Ascending aorta (tissue), 2 donors: ENCODE measurements around the gene SEC63. TPM values are rescaled to one million over a fixed set of nuclear protein-coding genes. Genes with fewer than 3 reads are reported as not detected.
"Not testable (repeated sequence)": the region's sequence is repeated elsewhere in the genome, so short reads cannot be mapped to it uniquely, and the experiment has no call there.

Experiments used
- DNase-seq, 2 donors: peaks; one replicate each; pipeline ENCODE4 v3.0.0-alpha.2; 2019; ENCODE audit warnings: low spot score in 2 of 2
- H3K27ac ChIP-seq, 2 donors: fragments of 200-600 bp; sonication (generic); one replicate each; pipeline ENCODE4 v1.5.1; 2016 to 2017; ENCODE audit warnings: mild to moderate bottlenecking in 1 of 2
- H3K27me3 ChIP-seq: fragments of 200-600 bp; sonication (generic); one replicate; pipeline ENCODE4 v1.5.1; 2017
- H3K36me3 ChIP-seq, 2 donors: fragments of 200-600 bp; sonication (generic); one replicate each; pipeline ENCODE4 v1.5.1; 2016
- H3K4me1 ChIP-seq, 2 donors: fragments of 200-600 bp; sonication (generic); one replicate each; pipeline ENCODE4 v1.5.1; 2016 to 2017; ENCODE audit warnings: mild to moderate bottlenecking in 1 of 2
- H3K4me3 ChIP-seq, 2 donors: fragments of 200-600 bp; sonication (generic); one replicate each; pipeline ENCODE4 v1.5.1; 2016 to 2017; ENCODE audit warnings: mild to moderate bottlenecking in 1 of 2
- H3K9me3 ChIP-seq, 2 donors: fragments of 200-600 bp; sonication (generic); one replicate each; pipeline ENCODE4 v1.5.1; 2016
- CTCF ChIP-seq, 3 experiments: fragments of 200-600 bp in 2 of 3; fragments of 450-650 bp in 1 of 3; sonication (generic) in 2 of 3; IDR thresholded peaks; one replicate each; pipeline ENCODE4 v1.5.1; 2016 to 2019; ENCODE audit warnings: antibody characterized with exemption in 3 of 3, mild to moderate bottlenecking in 1 of 3, moderate library complexity in 1 of 3
- intact Hi-C: fragments of 100-400 bp; cut with DNase I; formaldehyde crosslinking; loops from one replicate; pipeline ENCODE4 v1.15.1; 2023
- total RNA-seq: library from RNA; depleted of rRNA; stranded (reverse); fragments of >200 nt; gene quantifications from one replicate; pipeline ENCODE4 v1.1.0, GENCODE V29; 2016

The SEC63 gene
- total RNA-seq, 1 donor from 2014 or later, result 13.1 TPM

- Histone ChIP-seq H3K27ac (no peak overlapping the region), H3K9me3 (no peaks in the 10 kb centered on the region), H3K4me1 (no peaks in the 10 kb centered on the region), H3K27me3 (no peaks in the 10 kb centered on the region), H3K36me3 (no peaks in the 10 kb centered on the region), H3K4me3 (no peak overlapping the region)
- no peak for TF ChIP-seq CTCF (IDR thresholded peaks at IDR 0.05)
- intact Hi-C loops, result no loop called here
- no peak for DNase-seq
Observed at GRCh38 chr6:107970255-107970654, 12.2 kb upstream of the SEC63 start.

- no peak for DNase-seq
- intact Hi-C loops, result no loop called here
Observed at GRCh38 chr6:107968081-107968480, 10.1 kb upstream of the SEC63 start.

GRCh38 chr6:107965746-107966145 lies 7.7 kb upstream of the SEC63 start:
- intact Hi-C loops, result no loop called here
- H3K4me1 ChIP-seq, result no peaks in the 10 kb centered on the region
- no peaks in the 10 kb centered on the region for H3K9me3 ChIP-seq
- H3K27ac ChIP-seq, result no peak overlapping the region
- H3K4me3 ChIP-seq, result no peak overlapping the region
- H3K27me3 ChIP-seq, result no peaks in the 10 kb centered on the region
- no peak for DNase-seq
- TF ChIP-seq CTCF (IDR thresholded peaks at IDR 0.05), result no peak
- no peaks in the 10 kb centered on the region for H3K36me3 ChIP-seq

More at GRCh38 chr6:107968081-107968480, 10.1 kb upstream of the SEC63 start:
- Histone ChIP-seq H3K27ac (no peak overlapping the region), H3K9me3 (no peaks in the 10 kb centered on the region), H3K4me3 (no peak overlapping the region), H3K36me3 (no peaks in the 10 kb centered on the region), H3K27me3 (no peaks in the 10 kb centered on the region), H3K4me1 (no peaks in the 10 kb centered on the region)
- no peak for TF ChIP-seq CTCF (IDR thresholded peaks at IDR 0.05)

GRCh38 chr6:107962723-107963122 lies 4.7 kb upstream of the SEC63 start:
- intact Hi-C loops, result no loop called here
- H3K9me3 ChIP-seq, result no peaks in the 10 kb centered on the region

GRCh38 chr6:107959392-107959791 lies 1.4 kb upstream of the SEC63 start:
- Histone ChIP-seq H3K4me1 (peaks cover 0 to 20% of the 10 kb centered on the region in 2 donors), H3K4me3 (no peak overlapping the region), H3K27ac (no peak overlapping the region), H3K9me3 (no peaks in the 10 kb centered on the region), H3K27me3 (no peaks in the 10 kb centered on the region), H3K36me3 (no peaks in the 10 kb centered on the region)
- no peak for DNase-seq
- TF ChIP-seq CTCF (IDR thresholded peaks at IDR 0.05), result no peak
- intact Hi-C loops, result loop anchor here (2.0 to 10.0 kb wide), 5 partner anchors 338 to 1423 kb away; partner anchors contain the start of genes AFG1L, CD164, CEP57L1 and SESN1

More at GRCh38 chr6:107962723-107963122, 4.7 kb upstream of the SEC63 start:
- Histone ChIP-seq H3K27me3 (no peaks in the 10 kb centered on the region), H3K4me1 (no peaks in the 10 kb centered on the region), H3K36me3 (no peaks in the 10 kb centered on the region), H3K27ac (no peak overlapping the region), H3K4me3 (no peak overlapping the region)
- DNase-seq, result no peak
- TF ChIP-seq CTCF (IDR thresholded peaks at IDR 0.05), result no peak

GRCh38 chr6:107958689-107959362 lies 818 bp upstream of the SEC63 start:
- DNase-seq, result peak in 1 of 2 donors; percentile 66
- Histone ChIP-seq H3K27ac (peak overlapping the region; percentile 53 to 74), H3K4me1 (peaks cover 0 to 20% of the 10 kb centered on the region in 2 donors), H3K4me3 (peak overlapping the region; percentile 78 to 87)
- intact Hi-C loops, result loop anchor here (1.0 to 10.0 kb wide), 6 partner anchors 115 to 1424 kb away; partner anchors contain the start of genes AFG1L, CD164, CEP57L1 and OSTM1
- not testable (repeated sequence) for H3K36me3 ChIP-seq, H3K27me3 ChIP-seq, H3K9me3 ChIP-seq
